K562 (cell line): ENCODE results near the gene CHD3. TPM values are rescaled to one million over a fixed set of nuclear protein-coding genes. Genes with fewer than 3 reads are reported as not detected.

ENCODE experiments used
- ATAC-seq: fragments of 200-7000 bp; cut with Tn5 transposase; 3 replicates; pipeline ENCODE4 v1.9.1; 2020; ENCODE audit warnings: moderate library complexity
- BruUV-seq: library from RNA; stranded (reverse); fragments of 400-500 nt; replicated peaks from 2 replicates; lab custom pipeline; 2021; lab: Mats Ljungman, UMichigan
- CTCF ChIA-PET: fragments of 300-600 bp; formaldehyde crosslinking; extraction: SDS; loops from one replicate; lab custom pipeline; 2021; ENCODE audit warnings: low intra/inter-chr PET ratio; lab: Yijun Ruan, JAX
- POLR2A ChIA-PET: fragments of 300-600, 350-650 bp; sonication (Branson Sonifier 250); formaldehyde crosslinking; extraction: SDS; loops from one replicate; lab custom pipeline; 2021; ENCODE audit warnings: antibody characterized with exemption, inconsistent platforms; lab: Yijun Ruan, JAX
- DNase-seq, 4 experiments: peaks; one replicate each; pipeline versions ENCODE4 v3.0.0 to v3.0.0-alpha.2; 2011 to 2018; ENCODE audit warnings: low spot score in 3 of 4, mixed read lengths in 3 of 4; ENCODE audit errors: extremely low read depth in 1 of 4
- FAIRE-seq: peaks from 2 replicates; lab custom pipeline; 2011; peaks lifted over from hg19 to GRCh38; lab: Jason Lieb, UNC
- H2AFZ ChIP-seq: 2 replicates; pipeline ENCODE4 v1.6.0; 2011; ENCODE audit warnings: low read depth, low read length, control low read depth, inconsistent platforms
- H3K27ac ChIP-seq: fragments of 200-600 bp; 3 replicates; pipeline ENCODE4 v1.8.0; 2011; ENCODE audit warnings: low read depth, mild to moderate bottlenecking, control low read depth, inconsistent platforms, low read length, moderate library complexity, mixed read lengths; ENCODE audit errors: extremely low read depth
- H3K27me3 ChIP-seq, 2 experiments: fragments of 300-600 bp in 1 of 2; 2 replicates in 1 of 2; 3 replicates in 1 of 2; pipeline versions ENCODE4 v1.6.0 to v1.8.0; 2011; ENCODE audit warnings: inconsistent platforms in 2 of 2, low read length in 2 of 2, mild to moderate bottlenecking in 1 of 2, mixed read lengths in 1 of 2, moderate library complexity in 1 of 2; ENCODE audit not compliant: control insufficient read depth in 2 of 2, insufficient read depth in 2 of 2
- H3K36me3 ChIP-seq: fragments of 300-600 bp; 3 replicates; pipeline ENCODE4 v1.8.0; 2011; ENCODE audit warnings: mild to moderate bottlenecking, low read length, inconsistent platforms; ENCODE audit not compliant: control insufficient read depth, insufficient read depth
- H3K4me1 ChIP-seq, 2 experiments: fragments of 200-600 bp in 1 of 2; replicated peaks in 1 of 2; 2 replicates in 1 of 2; 3 replicates in 1 of 2; pipeline versions ENCODE4 v1.5.1 to v1.8.0; 2011; ENCODE audit warnings: inconsistent platforms in 2 of 2, low read length in 2 of 2, mild to moderate bottlenecking in 1 of 2, mixed read lengths in 1 of 2, moderate library complexity in 1 of 2; ENCODE audit not compliant: control insufficient read depth in 2 of 2, insufficient read depth in 2 of 2
- H3K4me2 ChIP-seq: 2 replicates; pipeline ENCODE4 v1.6.1; 2011; ENCODE audit warnings: low read length, control low read depth, inconsistent platforms, mixed read lengths; ENCODE audit not compliant: insufficient read depth
- H3K4me3 ChIP-seq: fragments of 200-600 bp; sonication (generic), shearing (Covaris generic); 2 replicates; pipeline ENCODE4 v1.5.1; 2016; ENCODE audit warnings: control low read depth, inconsistent platforms
- H3K79me2 ChIP-seq: fragments of 200-600 bp; 3 replicates; pipeline ENCODE4 v1.8.0; 2011; ENCODE audit warnings: low read length, inconsistent platforms; ENCODE audit not compliant: control insufficient read depth, insufficient read depth
- H3K9ac ChIP-seq, 2 experiments: 2 replicates each; pipeline versions ENCODE4 v1.6.0 to v1.6.1; 2011; ENCODE audit warnings: low read depth in 2 of 2, low read length in 2 of 2, control low read depth in 1 of 2, inconsistent platforms in 1 of 2, mild to moderate bottlenecking in 1 of 2, mixed read lengths in 1 of 2; ENCODE audit not compliant: insufficient read depth in 1 of 2
- H3K9me1 ChIP-seq: one replicate; pipeline ENCODE4 v1.6.0; 2011; ENCODE audit warnings: inconsistent platforms, mild to moderate bottlenecking, low read length, moderate library complexity; ENCODE audit not compliant: control insufficient read depth, insufficient read depth
- H3K9me3 ChIP-seq: replicated peaks from 2 replicates; pipeline ENCODE4 v1.5.1; 2011; ENCODE audit warnings: low read depth, low read length, inconsistent platforms; ENCODE audit not compliant: control insufficient read depth, insufficient read depth
- H4K20me1 ChIP-seq: replicated peaks from 2 replicates; pipeline ENCODE4 v1.6.1; 2011; ENCODE audit warnings: low read length, inconsistent platforms, mixed read lengths; ENCODE audit not compliant: control insufficient read depth, insufficient read depth
- BCL6 ChIP-seq: fragments of 250-450 bp; sonication (Bioruptor Pico); IDR thresholded peaks from 2 replicates; pipeline ENCODE4 v1.4.0; 2020
- CREM ChIP-seq: IDR thresholded peaks from 2 replicates; pipeline ENCODE4 v1.6.1; 2014; ENCODE audit warnings: antibody characterized with exemption, low read depth
- GTF2E2 ChIP-seq: fragments of 200-800 bp; sonication (Bioruptor generic); IDR thresholded peaks from 2 replicates; pipeline ENCODE4 v1.6.1; 2016; ENCODE audit warnings: missing genetic modification characterization, missing compliant biosample characterization
- HDGF ChIP-seq: fragments of 450-650 bp; IDR thresholded peaks from 2 replicates; pipeline ENCODE4 v1.6.1; 2016
- JUNB ChIP-seq: fragments of 450-650 bp; formaldehyde crosslinking; conservative IDR thresholded peaks from 2 replicates; pipeline ENCODE4 v1.4.0; 2020; ENCODE audit warnings: mild to moderate bottlenecking
- KDM5B ChIP-seq: fragments of 200-600 bp; sonication (generic); IDR thresholded peaks from 2 replicates; pipeline ENCODE4 v1.6.1; 2012; ENCODE audit warnings: low read depth, mild to moderate bottlenecking, moderate library complexity, low read length, control low read depth, inconsistent platforms; ENCODE audit not compliant: insufficient replicate concordance
- KLF6 ChIP-seq: fragments of 250-450 bp; sonication (Bioruptor Pico); IDR thresholded peaks from 2 replicates; pipeline ENCODE4 v1.4.0; 2020; ENCODE audit warnings: mild to moderate bottlenecking, moderate library complexity, borderline replicate concordance
- NKRF ChIP-seq: fragments of 450-650 bp; IDR thresholded peaks from 2 replicates; pipeline ENCODE4 v1.6.1; 2016; ENCODE audit warnings: borderline replicate concordance
- SAFB ChIP-seq: fragments of 200-400 bp; formaldehyde crosslinking; IDR thresholded peaks from 2 replicates; pipeline ENCODE4 v1.6.1; 2017; ENCODE audit warnings: low read depth, low read length, borderline replicate concordance
- STAT5A ChIP-seq: IDR thresholded peaks from 2 replicates; pipeline ENCODE4 v1.6.1; 2012; ENCODE audit warnings: low read length, inconsistent platforms, borderline replicate concordance
- TAL1 ChIP-seq: fragments of 450-650 bp; IDR thresholded peaks from 2 replicates; pipeline ENCODE4 v1.6.1; 2016; ENCODE audit warnings: mild to moderate bottlenecking
- U2AF1 ChIP-seq: fragments of 200-400 bp; formaldehyde crosslinking; optimal IDR thresholded peaks from 2 replicates; pipeline ENCODE3; 2017; ENCODE audit warnings: mild to moderate bottlenecking, low read depth, low read length, moderate library complexity
- ZHX1 ChIP-seq: fragments of 150-350 bp; conservative IDR thresholded peaks from 2 replicates; pipeline ENCODE4 v1.6.1; 2014; ENCODE audit warnings: low read length
- ZNF354B ChIP-seq: fragments of 250-450 bp; sonication (Bioruptor Pico); IDR thresholded peaks from 2 replicates; pipeline ENCODE4 v1.4.0; 2020
- WGBS: fragments of 100-300 bp; shearing (Covaris generic); methylation state at CpG from one replicate; pipeline ENCODE4 v1.1.6; 2016; ENCODE audit warnings: low coverage, mixed read lengths; ENCODE audit not compliant: insufficient coverage; ENCODE audit errors: missing lambda C conversion rate; 5-methylcytosine and 5-hydroxymethylcytosine counted together
- in situ Hi-C: fragments of 300-500 bp; cut with MboI; formaldehyde crosslinking; loops from 4 replicates; pipeline ENCODE4 v1.15.0; 2018; ENCODE audit warnings: inconsistent platforms, mixed read lengths
- intact Hi-C: fragments of 100-400 bp; cut with micrococcal nuclease; formaldehyde crosslinking; loops from 2 replicates; pipeline ENCODE4 v1.14.2; 2022
- polyA plus RNA-seq, 8 experiments: library from polyadenylated mRNA; depleted of rRNA in 4 of 8; stranded (reverse) in 5 of 8; unstranded in 3 of 8; fragments of >200 nt; fragmentation: Nextera tagmentation in 2 of 8; fragmentation: Illumina TruSeq in 1 of 8; extraction: Ambion mirVana in 2 of 8; extraction: Trizol in 1 of 8; gene quantifications; 2 replicates each; pipeline versions ENCODE4 v1.2.1 to v1.2.3, GENCODE V29; 2011 to 2014; ENCODE audit warnings: inconsistent platforms in 1 of 8, missing spikeins in 1 of 8
- total RNA-seq, 7 experiments: library from RNA; depleted of rRNA in 6 of 7; stranded (reverse); fragments of >200 nt in 6 of 7; fragmentation: Illumina TruSeq in 2 of 7; extraction: Trizol in 2 of 7; gene quantifications; 2 replicates each; pipeline versions ENCODE4 v1.2.1 to v1.2.3, GENCODE V29; 2011 to 2021; ENCODE audit warnings: low replicate concordance in 1 of 7

The CHD3 gene
- total and polyA plus RNA-seq, 9 of the 15 experiments (the other 6 are each of a cell fraction or from before 2014, with no cell fraction given): 0.39 to 38.2 (median 21.2) TPM

DNA sequence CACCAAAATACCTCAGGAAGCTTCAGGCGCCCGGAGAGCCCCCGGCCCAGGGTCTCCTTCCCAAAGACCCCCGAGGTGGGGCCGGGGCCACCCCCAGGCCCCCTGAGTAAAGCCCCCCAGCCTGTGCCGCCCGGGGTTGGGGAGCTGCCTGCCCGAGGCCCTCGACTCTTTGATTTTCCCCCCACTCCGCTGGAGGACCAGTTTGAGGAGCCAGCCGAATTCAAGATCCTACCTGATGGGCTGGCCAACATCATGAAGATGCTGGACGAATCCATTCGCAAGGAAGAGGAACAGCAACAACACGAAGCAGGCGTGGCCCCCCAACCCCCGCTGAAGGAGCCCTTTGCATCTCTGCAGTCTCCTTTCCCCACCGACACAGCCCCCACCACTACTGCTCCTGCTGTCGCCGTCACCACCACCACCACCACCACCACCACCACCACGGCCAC lies 40.4 kb upstream of the CHD3 start:
- Histone ChIP-seq H4K20me1 (peaks cover 4% of the 10 kb centered on the region; the same call in 1 of the 2 replicates), H2AFZ (no peak overlapping the region), H3K9ac (no peak overlapping the region), H3K79me2 (peaks cover 26% of the 10 kb centered on the region), H3K9me1 (peaks cover 3% of the 10 kb centered on the region), H3K27ac (no peak overlapping the region), H3K9me3 (no peaks in the 10 kb centered on the region), H3K4me1 (peaks cover 0 to 39% of the 10 kb centered on the region in 2 experiments; a peak in 3 of 5 replicates), H3K36me3 (peaks cover 70% of the 10 kb centered on the region; the same call in 2 of the 3 replicates), H3K27me3 (no peaks in the 10 kb centered on the region), H3K4me3 (no peak overlapping the region), H3K4me2 (no peak overlapping the region)
- BruUV-seq: no TSS peak
- ChIA-PET CTCF (no interaction called here), POLR2A (interaction anchor here (1.3 to 1.6 kb wide), 2 partner anchors 9 kb away, joined by 4 to 6 read pairs; partner anchors contain the start of genes CYB5D1 and NAA38)
- FAIRE-seq: no peak
- DNase-seq: no peak
- in situ Hi-C loops (no loop called here), intact Hi-C loops (no loop called here)
- ATAC-seq: no peak
- WGBS: 100% methylated on average over 2 of the region's 20 CpGs
- TF ChIP-seq NKRF: no peak
- no peak for TF ChIP-seq KDM5B
- no peak for TF ChIP-seq JUNB (CRISPR knock-in tag)
- no peak for TF ChIP-seq ZHX1
- TF ChIP-seq GTF2E2 (tag): no peak
- TF ChIP-seq TAL1: no peak
- no peak for TF ChIP-seq STAT5A
- TF ChIP-seq HDGF: no peak
- no peak for TF ChIP-seq ZNF354B
- no peak for TF ChIP-seq KLF6 (CRISPR knock-in tag)
- no peak for TF ChIP-seq SAFB
- no peak for TF ChIP-seq BCL6 (CRISPR knock-in tag)
- no peak for TF ChIP-seq CREM
- no peak for TF ChIP-seq U2AF1
